Measurements from ENCODE around the gene SPEG. TPM values are rescaled to one million over a fixed set of nuclear protein-coding genes. Genes with fewer than 3 reads are reported as not detected.

SPEG gene
- total and polyA plus RNA-seq, 2 experiments from 2014 or later = 12.6 to 32.4 TPM

- H3K79me2 ChIP-seq (replicated peaks; ENCODE audit: insufficient read depth) = peaks cover 14% of the 10 kb centered on the region
- H3K4me1 ChIP-seq (ENCODE audit: insufficient read depth) = peaks cover 16% of the 10 kb centered on the region
- Mint-ChIP-seq H3K9me3 (no peaks in the 10 kb centered on the region; the same call in 2 of the 3 replicates), H3K36me3 (ENCODE audit: low read depth) (peaks cover 41% of the 10 kb centered on the region), H3K27ac (peak overlapping the region; percentile 74; the same call in 1 of the 2 replicates), H3K27me3 (ENCODE audit: insufficient read depth, low read depth, poor library complexity) (peaks cover 28% of the 10 kb centered on the region), H3K4me3 (peak overlapping the region; percentile 93), H3K4me1 (peaks cover 28% of the 10 kb centered on the region)
- H3K4me3 ChIP-seq = peak overlapping the region; percentile 96
- H3K27ac ChIP-seq (ENCODE audit: low read depth) = peak overlapping the region; percentile 55; the same call in 1 of the 2 replicates
- H3K9me2 ChIP-seq (ENCODE audit: insufficient read depth) = no peaks in the 10 kb centered on the region
- H3K36me3 ChIP-seq (ENCODE audit: insufficient read depth) = peaks cover 9% of the 10 kb centered on the region
- peaks cover 9% of the 10 kb centered on the region; the same call in 1 of the 2 replicates for H3K27me3 ChIP-seq (ENCODE audit: insufficient read depth)
- H2AFZ ChIP-seq = peak overlapping the region; percentile 52; the same call in 1 of the 2 replicates
- peaks cover 23% of the 10 kb centered on the region for H4K20me1 ChIP-seq (replicated peaks; ENCODE audit: insufficient read depth)
- H3F3A ChIP-seq (replicated peaks; ENCODE audit: low read depth) = peaks cover 17% of the 10 kb centered on the region
- ATAC-seq = peak; percentile 19
- DNase-seq (ENCODE audit: low spot score) = peak; percentile 50
- TF ChIP-seq EZH2 (IDR thresholded peaks at IDR 0.05; ENCODE audit: low read depth, unreplicated experiment) = no peak
- no peak for TF ChIP-seq JUNB (IDR thresholded peaks at IDR 0.05; ENCODE audit: unreplicated experiment)
- TF ChIP-seq ZNF331 (CRISPR knock-in tag; IDR thresholded peaks at IDR 0.05; ENCODE audit: low read depth) = no peak
- no peak for TF ChIP-seq ZNF114 (CRISPR knock-in tag; IDR thresholded peaks at IDR 0.05)
- no peak for TF ChIP-seq EZH2phosphoT487 (IDR thresholded peaks at IDR 0.05; ENCODE audit: unreplicated experiment)
- no peak for TF ChIP-seq ZNF462 (CRISPR knock-in tag; IDR thresholded peaks at IDR 0.05)
- TF ChIP-seq, protein P1, sequence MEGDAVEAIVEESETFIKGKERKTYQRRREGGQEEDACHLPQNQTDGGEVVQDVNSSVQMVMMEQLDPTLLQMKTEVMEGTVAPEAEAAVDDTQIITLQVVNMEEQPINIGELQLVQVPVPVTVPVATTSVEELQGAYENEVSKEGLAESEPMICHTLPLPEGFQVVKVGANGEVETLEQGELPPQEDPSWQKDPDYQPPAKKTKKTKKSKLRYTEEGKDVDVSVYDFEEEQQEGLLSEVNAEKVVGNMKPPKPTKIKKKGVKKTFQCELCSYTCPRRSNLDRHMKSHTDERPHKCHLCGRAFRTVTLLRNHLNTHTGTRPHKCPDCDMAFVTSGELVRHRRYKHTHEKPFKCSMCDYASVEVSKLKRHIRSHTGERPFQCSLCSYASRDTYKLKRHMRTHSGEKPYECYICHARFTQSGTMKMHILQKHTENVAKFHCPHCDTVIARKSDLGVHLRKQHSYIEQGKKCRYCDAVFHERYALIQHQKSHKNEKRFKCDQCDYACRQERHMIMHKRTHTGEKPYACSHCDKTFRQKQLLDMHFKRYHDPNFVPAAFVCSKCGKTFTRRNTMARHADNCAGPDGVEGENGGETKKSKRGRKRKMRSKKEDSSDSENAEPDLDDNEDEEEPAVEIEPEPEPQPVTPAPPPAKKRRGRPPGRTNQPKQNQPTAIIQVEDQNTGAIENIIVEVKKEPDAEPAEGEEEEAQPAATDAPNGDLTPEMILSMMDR (conservative IDR thresholded peaks at IDR 0.05; ENCODE audit: low read depth in 2 of 2) = no peak
- TF ChIP-seq ETS1 (IDR thresholded peaks at IDR 0.05) = no peak
- TF ChIP-seq CREB1 (CRISPR knock-in tag; IDR thresholded peaks at IDR 0.05; ENCODE audit: low read depth) = no peak
- TF ChIP-seq STAT1 (IDR thresholded peaks at IDR 0.05; ENCODE audit: unreplicated experiment) = no peak
- TF ChIP-seq, protein P2, sequence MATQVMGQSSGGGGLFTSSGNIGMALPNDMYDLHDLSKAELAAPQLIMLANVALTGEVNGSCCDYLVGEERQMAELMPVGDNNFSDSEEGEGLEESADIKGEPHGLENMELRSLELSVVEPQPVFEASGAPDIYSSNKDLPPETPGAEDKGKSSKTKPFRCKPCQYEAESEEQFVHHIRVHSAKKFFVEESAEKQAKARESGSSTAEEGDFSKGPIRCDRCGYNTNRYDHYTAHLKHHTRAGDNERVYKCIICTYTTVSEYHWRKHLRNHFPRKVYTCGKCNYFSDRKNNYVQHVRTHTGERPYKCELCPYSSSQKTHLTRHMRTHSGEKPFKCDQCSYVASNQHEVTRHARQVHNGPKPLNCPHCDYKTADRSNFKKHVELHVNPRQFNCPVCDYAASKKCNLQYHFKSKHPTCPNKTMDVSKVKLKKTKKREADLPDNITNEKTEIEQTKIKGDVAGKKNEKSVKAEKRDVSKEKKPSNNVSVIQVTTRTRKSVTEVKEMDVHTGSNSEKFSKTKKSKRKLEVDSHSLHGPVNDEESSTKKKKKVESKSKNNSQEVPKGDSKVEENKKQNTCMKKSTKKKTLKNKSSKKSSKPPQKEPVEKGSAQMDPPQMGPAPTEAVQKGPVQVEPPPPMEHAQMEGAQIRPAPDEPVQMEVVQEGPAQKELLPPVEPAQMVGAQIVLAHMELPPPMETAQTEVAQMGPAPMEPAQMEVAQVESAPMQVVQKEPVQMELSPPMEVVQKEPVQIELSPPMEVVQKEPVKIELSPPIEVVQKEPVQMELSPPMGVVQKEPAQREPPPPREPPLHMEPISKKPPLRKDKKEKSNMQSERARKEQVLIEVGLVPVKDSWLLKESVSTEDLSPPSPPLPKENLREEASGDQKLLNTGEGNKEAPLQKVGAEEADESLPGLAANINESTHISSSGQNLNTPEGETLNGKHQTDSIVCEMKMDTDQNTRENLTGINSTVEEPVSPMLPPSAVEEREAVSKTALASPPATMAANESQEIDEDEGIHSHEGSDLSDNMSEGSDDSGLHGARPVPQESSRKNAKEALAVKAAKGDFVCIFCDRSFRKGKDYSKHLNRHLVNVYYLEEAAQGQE (IDR thresholded peaks at IDR 0.05; ENCODE audit: unreplicated experiment) = no peak
- TF ChIP-seq POLR2AphosphoS5 (IDR thresholded peaks at IDR 0.05; ENCODE audit: low read depth) = no peak
- no peak for TF ChIP-seq NANOG (IDR thresholded peaks at IDR 0.05; ENCODE audit: borderline replicate concordance)
- peak overlapping the region; percentile 99 for H3K4me2 ChIP-seq
Measured at GRCh38 chr2:219542931-219543595, 108.4 kb downstream of the SPEG start.

Measured in GM23338 (cell line).